Small intestine (tissue), 7 donors: ENCODE data around the gene NUB1. TPM values are rescaled to one million over a fixed set of nuclear protein-coding genes. Genes with fewer than 3 reads are reported as not detected.
A peak's percentile ranks its signal among the peaks of the same experiment; 100 is the strongest.

Source experiments
- DNase-seq, 2 donors: peaks; one replicate each; pipeline versions ENCODE4 v3.0.0 to v3.0.0-alpha.2; 2013
- FAIRE-seq: peaks from 2 replicates; lab custom pipeline; 2012; peaks lifted over from hg19 to GRCh38; lab: Jason Lieb, UNC
- H3K27ac ChIP-seq, 3 donors: one replicate each; pipeline ENCODE4 v1.5.1; 2013; ENCODE audit warnings: low read length in 2 of 3, mild to moderate bottlenecking in 2 of 3, control low read depth in 1 of 3, inconsistent platforms in 1 of 3, low read depth in 1 of 3, moderate library complexity in 1 of 3
- H3K27me3 ChIP-seq, 3 donors: one replicate each; pipeline ENCODE4 v1.6.1; 2013; ENCODE audit warnings: low read length in 3 of 3, inconsistent platforms in 1 of 3; ENCODE audit not compliant: control insufficient read depth in 3 of 3, insufficient read depth in 3 of 3
- H3K36me3 ChIP-seq, 3 donors: one replicate each; pipeline ENCODE4 v1.6.1; 2013; ENCODE audit warnings: low read length in 3 of 3, inconsistent platforms in 1 of 3, low read depth in 1 of 3, mild to moderate bottlenecking in 1 of 3, moderate library complexity in 1 of 3; ENCODE audit not compliant: control insufficient read depth in 3 of 3, insufficient read depth in 2 of 3
- H3K4me1 ChIP-seq, 3 donors: one replicate each; pipeline ENCODE4 v1.6.1; 2013; ENCODE audit warnings: low read length in 2 of 3, inconsistent platforms in 1 of 3, low read depth in 1 of 3, mild to moderate bottlenecking in 1 of 3, moderate library complexity in 1 of 3; ENCODE audit not compliant: control insufficient read depth in 3 of 3, insufficient read depth in 2 of 3
- H3K4me3 ChIP-seq, 3 donors: one replicate each; pipeline ENCODE4 v1.5.1; 2013; ENCODE audit warnings: low read length in 3 of 3, control low read depth in 1 of 3, inconsistent platforms in 1 of 3, low read depth in 1 of 3, mild to moderate bottlenecking in 1 of 3, moderate library complexity in 1 of 3
- H3K9me3 ChIP-seq, 2 donors: one replicate each; pipeline ENCODE4 v1.6.1; 2013; ENCODE audit warnings: low read depth in 1 of 2, low read length in 1 of 2; ENCODE audit not compliant: control insufficient read depth in 2 of 2, insufficient read depth in 1 of 2
- WGBS, 3 donors: extraction: QIAGEN DNeasy Blood & Tissue Kit; methylation state at CpG; one replicate each; pipeline ENCODE4 v1.1.7; 2013; 5-methylcytosine and 5-hydroxymethylcytosine counted together
- polyA plus RNA-seq, 4 donors: library from polyadenylated mRNA; stranded (reverse) in 3 of 4; unstranded in 1 of 4; fragments of 200-250 nt in 3 of 4; fragments of 120-200 nt in 1 of 4; gene quantifications; one replicate each; pipeline versions ENCODE4 v1.2.1 to v1.2.3, GENCODE V29; 2013
- donor health status: healthy with polysubstance abuse.
- donor health status: control.
- donor health status: control.
- donor health status: Bipolar disorder and iron deficiency.
- donor health status: healthy.

NUB1 gene
- polyA plus RNA-seq, 4 donors: 37.4 to 70.8 (median 56.7) TPM

DNA sequence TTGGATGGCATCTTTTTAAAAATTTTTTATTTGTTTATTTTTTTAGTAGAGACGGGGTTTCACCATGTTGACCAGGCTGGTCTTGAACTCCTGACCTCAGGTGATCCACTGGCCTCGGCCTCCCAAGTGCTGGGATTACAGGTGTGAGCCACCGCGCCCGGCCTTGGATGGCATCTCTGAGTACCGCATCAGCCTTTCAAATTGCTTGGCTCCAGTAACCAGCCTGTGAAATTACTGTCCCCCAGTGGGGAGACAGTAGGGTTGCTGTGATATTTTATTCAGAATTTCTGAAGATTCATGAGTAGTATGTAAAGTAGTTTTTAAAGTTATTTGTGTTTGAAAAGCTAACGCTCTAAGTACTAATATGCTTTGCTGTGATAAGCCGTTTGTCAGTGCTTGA is 1.2 kb downstream of the NUB1 start:
- 28 to 58% (median 28%) methylated on average over 8 of the region's 8 CpGs for WGBS, 3 donors
- DNase-seq (no peak), FAIRE-seq (no peak)
- H3K9me3 ChIP-seq: no peaks in the 10 kb centered on the region
- peaks cover 4 to 16% (median 6%) of the 10 kb centered on the region in 3 donors for H3K36me3 ChIP-seq
- H3K4me1 ChIP-seq: peaks cover 3 to 22% (median 8%) of the 10 kb centered on the region in 3 donors
- H3K4me3 ChIP-seq: peak overlapping the region in 2 of 3 donors; percentile 74 to 94
- no peaks in the 10 kb centered on the region for H3K27me3 ChIP-seq
- H3K27ac ChIP-seq: peak overlapping the region; percentile 58 to 87 (median 77)

DNA sequence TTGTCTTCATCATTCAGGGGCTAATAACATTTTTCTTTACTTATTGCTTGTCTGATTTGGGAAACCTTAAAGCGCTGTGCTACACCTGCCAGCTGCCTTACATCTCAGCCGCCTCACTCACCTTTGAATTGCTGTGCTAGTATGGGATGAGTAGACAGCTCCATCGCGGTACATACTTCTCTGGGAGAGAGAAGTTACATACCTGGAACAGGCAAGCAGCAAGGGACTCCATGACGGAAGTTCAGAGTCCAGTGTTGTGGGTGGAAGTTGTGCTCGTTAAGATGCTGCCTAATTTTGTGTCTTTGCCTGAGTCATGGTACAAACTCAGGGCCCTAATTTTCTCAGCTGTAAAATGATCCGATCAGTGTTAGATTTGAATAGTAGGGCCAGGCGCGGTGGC is 1.9 kb downstream of the NUB1 start:
- H3K9me3 ChIP-seq: no peaks in the 10 kb centered on the region
- WGBS, 3 donors: 87 to 94% (median 91%) methylated on average over 9 of the region's 9 CpGs
- H3K27ac ChIP-seq: peak overlapping the region in 1 of 3 donors; percentile 64
- H3K4me1 ChIP-seq: peaks cover 3 to 22% (median 8%) of the 10 kb centered on the region in 3 donors
- DNase-seq (no peak), FAIRE-seq (no peak)
- peak overlapping the region in 1 of 3 donors; percentile 15 for H3K4me3 ChIP-seq
- H3K36me3 ChIP-seq: peaks cover 4 to 17% (median 6%) of the 10 kb centered on the region in 3 donors
- no peaks in the 10 kb centered on the region for H3K27me3 ChIP-seq

DNA sequence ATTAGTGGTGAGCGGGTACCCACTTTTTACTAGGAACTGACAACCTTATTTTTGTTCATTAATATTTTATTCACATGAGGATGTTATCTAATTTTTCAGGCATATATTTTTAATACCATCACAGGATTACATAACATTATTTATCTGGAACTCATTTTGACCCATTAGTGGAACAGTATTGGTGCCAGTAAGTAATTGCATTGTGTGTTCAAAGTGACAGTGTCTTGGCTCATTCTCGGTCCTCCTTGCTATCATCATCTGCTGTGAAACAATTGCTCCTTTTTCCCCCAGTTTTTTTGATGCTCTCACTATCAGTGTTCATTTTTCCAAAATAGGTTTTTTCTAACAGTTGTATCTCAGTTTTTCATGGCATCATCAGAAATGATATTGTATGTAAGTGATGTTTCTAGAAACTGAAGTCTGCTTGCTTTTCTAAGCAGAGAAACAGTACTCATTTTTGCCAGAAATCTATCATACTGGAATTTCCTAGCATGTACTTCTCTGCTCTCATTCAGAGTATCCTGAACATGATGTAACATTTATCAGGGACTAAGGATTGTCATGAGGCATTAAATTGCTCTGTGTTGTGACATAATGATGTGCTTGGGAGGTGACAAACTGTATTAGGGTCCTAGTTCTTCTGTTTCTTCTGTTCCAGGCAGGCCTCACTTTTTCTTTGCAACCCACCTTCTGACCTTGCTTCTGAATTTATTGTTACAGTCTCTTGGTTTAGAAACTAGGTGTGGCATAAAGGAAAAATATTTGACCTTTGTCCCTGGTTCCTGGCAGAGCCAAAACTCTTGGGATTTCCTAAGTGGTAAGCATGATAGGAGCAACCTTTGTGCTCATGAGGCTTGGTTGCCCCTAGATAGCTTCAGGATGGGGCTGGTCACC is 4.2 kb downstream of the NUB1 start:
- no peak overlapping the region for H3K4me3 ChIP-seq
- no peaks in the 10 kb centered on the region for H3K27me3 ChIP-seq
- 55 to 73% (median 64%) methylated on average over 2 of the region's 2 CpGs for WGBS, 3 donors
- H3K27ac ChIP-seq: peak overlapping the region; percentile 54 to 88 (median 87)
- H3K4me1 ChIP-seq: peaks cover 6 to 25% (median 6%) of the 10 kb centered on the region in 3 donors
- no peaks in the 10 kb centered on the region for H3K9me3 ChIP-seq
- peak; percentile 79 to 93 for DNase-seq
- peaks cover 4 to 31% (median 6%) of the 10 kb centered on the region in 3 donors for H3K36me3 ChIP-seq
- no peak for FAIRE-seq

DNA sequence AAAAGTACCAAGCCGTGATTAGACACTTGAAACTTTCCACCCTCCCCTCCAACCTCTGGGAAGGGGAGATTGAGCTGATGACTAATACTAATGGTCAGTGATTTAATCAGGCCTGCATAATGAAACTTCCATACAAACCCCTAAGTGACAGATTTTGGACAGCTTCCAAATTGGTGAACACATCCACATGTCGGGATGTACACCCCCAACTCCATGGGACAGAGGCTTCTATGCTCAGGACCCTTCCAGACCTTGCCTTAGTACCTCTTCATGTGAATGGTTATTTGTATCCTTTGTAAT is 4.8 kb downstream of the NUB1 start:
- peaks cover 7 to 34% (median 9%) of the 10 kb centered on the region in 3 donors for H3K36me3 ChIP-seq
- DNase-seq (no peak), FAIRE-seq (no peak)
- no peaks in the 10 kb centered on the region for H3K9me3 ChIP-seq
- H3K4me3 ChIP-seq: no peak overlapping the region
- no peaks in the 10 kb centered on the region for H3K27me3 ChIP-seq
- peak overlapping the region; percentile 54 to 89 (median 88) for H3K27ac ChIP-seq
- H3K4me1 ChIP-seq: peaks cover 6 to 22% (median 6%) of the 10 kb centered on the region in 3 donors
- WGBS, 3 donors: 7 to 44% (median 28%) methylated on average over 2 of the region's 2 CpGs

DNA sequence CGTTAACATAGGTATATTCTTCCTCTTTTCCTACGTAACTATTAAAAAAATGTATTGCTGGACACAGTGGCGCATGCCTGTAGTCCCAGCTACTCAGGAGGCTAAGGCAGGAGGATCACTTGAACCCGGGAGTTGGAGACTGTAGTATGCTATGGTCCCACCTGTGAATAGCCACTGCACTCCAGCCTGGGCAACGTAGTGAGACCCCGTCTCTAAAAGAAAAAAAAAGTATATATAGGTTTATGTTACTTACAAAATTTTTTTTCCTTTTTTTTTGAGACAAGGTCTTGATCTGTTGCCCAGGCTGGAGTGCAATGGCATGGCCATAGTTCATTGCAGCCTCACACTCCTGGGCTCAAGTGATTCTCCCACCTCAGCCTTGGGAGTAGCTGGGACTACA is 5.6 kb downstream of the NUB1 start:
- DNase-seq: no peak
- Histone ChIP-seq H3K27me3 (no peaks in the 10 kb centered on the region), H3K4me1 (peaks cover 6 to 22% (median 6%) of the 10 kb centered on the region in 3 donors), H3K36me3 (peaks cover 11 to 38% (median 12%) of the 10 kb centered on the region in 3 donors), H3K9me3 (no peaks in the 10 kb centered on the region), H3K4me3 (no peak overlapping the region), H3K27ac (peak overlapping the region in 2 of 3 donors; percentile 30 to 38)
- WGBS, 3 donors: 95 to 98% (median 95%) methylated on average over 6 of the region's 6 CpGs
- FAIRE-seq: no peak

DNA sequence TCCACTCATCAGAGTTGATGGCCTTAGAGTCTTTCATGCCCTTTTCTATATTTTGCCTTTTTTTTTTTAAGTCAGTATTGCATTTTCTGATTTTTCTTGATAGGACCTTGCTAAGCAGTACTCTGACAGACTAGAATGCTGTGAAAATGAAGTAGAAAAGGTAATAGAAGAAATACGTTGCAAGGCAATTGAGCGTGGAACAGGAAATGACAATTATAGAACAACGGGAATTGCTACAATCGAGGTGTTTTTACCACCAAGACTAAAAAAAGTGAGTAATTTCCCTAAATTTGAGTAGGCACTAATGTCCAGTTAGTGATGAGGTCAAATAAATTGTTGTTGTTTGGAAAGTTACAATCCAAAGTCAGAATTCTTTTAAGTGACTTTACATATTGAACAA is 7.4 kb downstream of the NUB1 start:
- Histone ChIP-seq H3K4me1 (peaks cover 3 to 16% (median 6%) of the 10 kb centered on the region in 3 donors), H3K4me3 (no peak overlapping the region), H3K9me3 (no peaks in the 10 kb centered on the region)

DNA sequence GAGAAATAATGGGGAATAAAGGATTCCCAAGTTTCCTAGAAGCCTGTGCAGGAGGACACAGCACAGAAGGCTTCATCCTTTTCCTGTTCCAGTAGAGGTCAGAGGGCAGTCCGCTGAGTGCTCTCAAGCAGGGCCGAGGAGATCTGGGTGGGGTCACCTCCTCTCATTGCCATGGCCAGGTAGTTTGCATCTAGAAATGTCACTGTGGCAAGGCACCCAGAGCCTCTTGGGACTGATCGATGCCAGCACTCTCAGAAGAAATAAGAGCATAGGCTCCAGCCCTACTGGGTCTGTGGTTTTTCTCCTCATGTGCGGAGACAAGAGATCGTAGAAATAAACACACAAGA is 7.9 kb downstream of the NUB1 start:
- Histone ChIP-seq H3K9me3 (no peaks in the 10 kb centered on the region), H3K36me3 (peaks cover 11 to 45% (median 15%) of the 10 kb centered on the region in 3 donors), H3K4me1 (peaks cover 3 to 16% (median 6%) of the 10 kb centered on the region in 3 donors), H3K27me3 (no peaks in the 10 kb centered on the region), H3K4me3 (no peak overlapping the region), H3K27ac (peak overlapping the region; percentile 68 to 93 (median 90))
- 20 to 43% (median 20%) methylated on average over 5 of the region's 5 CpGs for WGBS, 3 donors
- FAIRE-seq (no peak), DNase-seq (peak in 1 of 2 donors; percentile 65)

More for the DNA sequence above, 7.4 kb downstream of the NUB1 start:
- Histone ChIP-seq H3K27ac (peak overlapping the region in 2 of 3 donors; percentile 8 to 93), H3K36me3 (peaks cover 11 to 47% (median 15%) of the 10 kb centered on the region in 3 donors), H3K27me3 (no peaks in the 10 kb centered on the region)
- DNase-seq (no peak), FAIRE-seq (no peak)
- 63 to 80% (median 75%) methylated on average over 4 of the region's 4 CpGs for WGBS, 3 donors

DNA sequence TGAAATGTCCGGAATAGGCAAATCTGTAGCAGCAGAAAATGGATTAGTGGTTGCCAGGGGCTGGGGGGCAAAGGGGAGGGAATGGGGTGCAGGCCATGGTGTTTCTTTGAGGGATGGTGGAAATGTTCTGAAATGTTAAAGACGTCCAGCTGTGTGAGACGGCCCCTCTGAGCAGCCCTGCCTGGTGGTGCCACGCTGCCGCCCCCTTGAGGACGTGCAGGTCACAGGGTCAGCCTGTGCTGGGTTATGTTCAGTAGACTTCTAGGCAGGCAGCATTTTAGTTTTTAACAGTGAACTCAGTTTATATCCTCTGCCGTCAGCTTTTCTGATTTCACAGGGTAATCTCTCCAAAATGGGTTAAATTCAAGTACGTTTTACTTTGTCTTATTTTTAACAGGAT is 9.4 kb downstream of the NUB1 start:
- Histone ChIP-seq H3K27me3 (no peaks in the 10 kb centered on the region), H3K27ac (peak overlapping the region in 1 of 3 donors; percentile 61), H3K4me3 (no peak overlapping the region), H3K9me3 (no peaks in the 10 kb centered on the region), H3K4me1 (peaks cover 3 to 10% (median 6%) of the 10 kb centered on the region in 3 donors), H3K36me3 (peaks cover 13 to 52% (median 18%) of the 10 kb centered on the region in 3 donors)
- WGBS, 3 donors: 51 to 65% (median 52%) methylated on average over 8 of the region's 8 CpGs
- FAIRE-seq (no peak), DNase-seq (no peak)
